Neural progenitor cell (in vitro differentiated cells): ENCODE measurements around the gene CHST10. TPM values are rescaled to one million over a fixed set of nuclear protein-coding genes. Genes with fewer than 3 reads are reported as not detected.
"Not testable (repeated sequence)": the region's sequence is repeated elsewhere in the genome, so short reads cannot be mapped to it uniquely, and the experiment has no call there.

Experiments used
- DNase-seq: peaks from one replicate; pipeline ENCODE4 v3.0.0-alpha.2; 2016; ENCODE audit warnings: low spot score
- H2AFZ ChIP-seq: fragments of 200-600 bp; sonication (generic); replicated peaks from 2 replicates; pipeline ENCODE4 v1.6.1; 2016; ENCODE audit warnings: antibody characterized with exemption
- H3F3A ChIP-seq: fragments of 200-600 bp; sonication (generic); 2 replicates; pipeline ENCODE4 v1.6.1; 2016; ENCODE audit warnings: antibody characterized with exemption, low read depth
- H3K27ac ChIP-seq: fragments of 200-600 bp; sonication (generic); 2 replicates; pipeline ENCODE4 v1.5.1; 2016; ENCODE audit warnings: mild to moderate bottlenecking
- H3K27me3 ChIP-seq: fragments of 200-600 bp; sonication (generic); 2 replicates; pipeline ENCODE4 v1.6.1; 2016; ENCODE audit warnings: mild to moderate bottlenecking, moderate library complexity
- H3K36me3 ChIP-seq: fragments of 200-600 bp; sonication (generic); 2 replicates; pipeline ENCODE4 v1.5.1; 2016
- H3K4me1 ChIP-seq: fragments of 200-600 bp; sonication (generic); 2 replicates; pipeline ENCODE4 v1.6.1; 2016; ENCODE audit warnings: mixed run types
- H3K4me2 ChIP-seq: fragments of 200-600 bp; sonication (generic); 2 replicates; pipeline ENCODE4 v1.6.1; 2016
- H3K4me3 ChIP-seq: fragments of 200-600 bp; sonication (generic); 2 replicates; pipeline ENCODE4 v1.5.1; 2016
- H3K79me2 ChIP-seq: fragments of 200-600 bp; sonication (generic); 2 replicates; pipeline ENCODE4 v1.6.1; 2016; ENCODE audit warnings: low read depth
- H3K9ac ChIP-seq: fragments of 200-600 bp; sonication (generic); 2 replicates; pipeline ENCODE4 v1.6.1; 2016
- H3K9me3 ChIP-seq: fragments of 200-600 bp; sonication (generic); 2 replicates; pipeline ENCODE4 v1.5.1; 2016; ENCODE audit warnings: low read depth
- H4K20me1 ChIP-seq: fragments of 200-600 bp; sonication (generic); 2 replicates; pipeline ENCODE4 v1.6.1; 2016; ENCODE audit warnings: low read depth
- H3K27ac Mint-ChIP-seq: 3 replicates; pipeline ENCODE4 v1.8.0; 2021; ENCODE audit warnings: mixed read lengths
- H3K27me3 Mint-ChIP-seq: 2 replicates; pipeline ENCODE4 v1.8.0; 2022; ENCODE audit warnings: low read depth, mild to moderate bottlenecking, inconsistent platforms, moderate library complexity, mixed read lengths; ENCODE audit not compliant: insufficient read depth
- H3K36me3 Mint-ChIP-seq: 3 replicates; pipeline ENCODE4 v1.8.0; 2021; ENCODE audit warnings: mixed read lengths
- H3K4me1 Mint-ChIP-seq: 3 replicates; pipeline ENCODE4 v1.8.0; 2021; ENCODE audit warnings: mixed read lengths
- H3K4me3 Mint-ChIP-seq: 3 replicates; pipeline ENCODE4 v1.8.0; 2021; ENCODE audit warnings: mild to moderate bottlenecking, moderate library complexity, mixed read lengths
- H3K9me3 Mint-ChIP-seq: 3 replicates; pipeline ENCODE4 v1.8.0; 2020; ENCODE audit warnings: mixed read lengths
- CTCF ChIP-seq: fragments of 200-600 bp; sonication (generic); IDR thresholded peaks from 2 replicates; pipeline ENCODE4 v1.5.1; 2017; ENCODE audit warnings: antibody characterized with exemption, mild to moderate bottlenecking
- EZH2 ChIP-seq: fragments of 200-600 bp; sonication (generic); IDR thresholded peaks from 2 replicates; pipeline ENCODE4 v1.6.1; 2017; ENCODE audit warnings: antibody characterized with exemption, mild to moderate bottlenecking, moderate library complexity
- EZH2phosphoT487 ChIP-seq: fragments of 200-600 bp; sonication (generic); IDR thresholded peaks from 2 replicates; pipeline ENCODE4 v1.6.1; 2017; ENCODE audit warnings: antibody characterized with exemption
- total RNA-seq: library from RNA; depleted of rRNA; stranded (reverse); fragments of >200 nt; gene quantifications from 2 replicates; pipeline ENCODE4 v1.2.3, GENCODE V29; 2015; ENCODE audit warnings: low replicate concordance

Gene CHST10
- total RNA-seq, 1 donor from 2014 or later: 28.1 TPM

DNA sequence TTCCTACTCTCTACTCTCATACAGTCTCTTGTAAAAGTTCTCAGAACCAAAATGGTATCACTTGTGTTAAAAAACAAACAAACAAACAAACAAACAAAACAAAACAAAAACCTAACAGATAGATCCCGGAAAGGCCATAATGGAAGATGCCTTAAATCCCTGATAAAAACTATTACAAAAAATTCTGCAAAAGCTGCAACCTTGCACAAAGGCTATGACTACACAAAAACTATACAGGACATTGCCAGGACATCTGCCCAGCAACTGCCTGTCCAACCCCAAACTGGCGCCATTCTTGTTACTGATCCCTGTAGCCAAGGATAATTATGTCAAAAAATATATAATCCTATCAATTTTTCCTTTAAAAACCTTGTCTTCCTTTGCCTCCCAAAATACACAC lies 58.9 kb downstream of the CHST10 start:
- H3K36me3 ChIP-seq: no peaks in the 10 kb centered on the region
- H3K27me3 ChIP-seq: no peaks in the 10 kb centered on the region
- no peak overlapping the region for H3K4me3 ChIP-seq
- no peaks in the 10 kb centered on the region for H3F3A ChIP-seq
- H4K20me1 ChIP-seq: no peaks in the 10 kb centered on the region
- Mint-ChIP-seq H3K4me3 (no peak overlapping the region), H3K4me1 (no peaks in the 10 kb centered on the region), H3K9me3 (peaks cover 16% of the 10 kb centered on the region), H3K27me3 (peaks cover 3% of the 10 kb centered on the region), H3K27ac (no peak overlapping the region), H3K36me3 (peaks cover 3% of the 10 kb centered on the region)
- DNase-seq: no peak
- no peak overlapping the region for H2AFZ ChIP-seq
- no peak overlapping the region for H3K27ac ChIP-seq
- H3K4me2 ChIP-seq: no peak overlapping the region
- H3K79me2 ChIP-seq: no peaks in the 10 kb centered on the region
- no peak overlapping the region for H3K9ac ChIP-seq
- H3K4me1 ChIP-seq: no peaks in the 10 kb centered on the region
- TF ChIP-seq EZH2 (no peak), CTCF (no peak), EZH2phosphoT487 (no peak)
- no peaks in the 10 kb centered on the region for H3K9me3 ChIP-seq

GRCh38 chr2:100352521-100352920 lies 64.9 kb downstream of the CHST10 start:
- Histone ChIP-seq H3K27ac (no peak overlapping the region), H3F3A (no peaks in the 10 kb centered on the region), H3K9ac (no peak overlapping the region), H3K27me3 (no peaks in the 10 kb centered on the region), H3K4me1 (no peaks in the 10 kb centered on the region), H3K36me3 (no peaks in the 10 kb centered on the region), H2AFZ (no peak overlapping the region), H3K4me3 (no peak overlapping the region), H3K4me2 (no peak overlapping the region), H3K79me2 (no peaks in the 10 kb centered on the region), H4K20me1 (no peaks in the 10 kb centered on the region), H3K9me3 (no peaks in the 10 kb centered on the region)
- Mint-ChIP-seq H3K27me3 (peaks cover 2% of the 10 kb centered on the region), H3K9me3 (peaks cover 6% of the 10 kb centered on the region), H3K4me1 (peaks cover 7% of the 10 kb centered on the region), H3K4me3 (no peak overlapping the region), H3K27ac (no peak overlapping the region), H3K36me3 (no peaks in the 10 kb centered on the region)
- DNase-seq: no peak
- TF ChIP-seq EZH2 (no peak), EZH2phosphoT487 (no peak), CTCF (no peak)

GRCh38 chr2:100350661-100351185 lies 66.7 kb downstream of the CHST10 start:
- no peak overlapping the region for H3K27ac Mint-ChIP-seq
- Histone ChIP-seq H3K27me3 (no peaks in the 10 kb centered on the region), H2AFZ (no peak overlapping the region), H3K9me3 (no peaks in the 10 kb centered on the region), H3K27ac (no peak overlapping the region), H3K9ac (no peak overlapping the region), H3K4me3 (no peak overlapping the region), H3K4me2 (no peak overlapping the region), H4K20me1 (no peaks in the 10 kb centered on the region), H3K79me2 (no peaks in the 10 kb centered on the region), H3K4me1 (no peaks in the 10 kb centered on the region), H3K36me3 (no peaks in the 10 kb centered on the region), H3F3A (no peaks in the 10 kb centered on the region)
- DNase-seq: no peak
- peaks cover 2% of the 10 kb centered on the region for H3K27me3 Mint-ChIP-seq
- H3K4me1 Mint-ChIP-seq: peaks cover 7% of the 10 kb centered on the region
- H3K4me3 Mint-ChIP-seq: no peak overlapping the region
- TF ChIP-seq EZH2 (no peak), EZH2phosphoT487 (no peak), CTCF (no peak)
- no peaks in the 10 kb centered on the region for H3K36me3 Mint-ChIP-seq
- peaks cover 6% of the 10 kb centered on the region for H3K9me3 Mint-ChIP-seq

GRCh38 chr2:100345144-100345543 lies 72.3 kb downstream of the CHST10 start:
- H3K27me3 Mint-ChIP-seq, H4K20me1 ChIP-seq, H3K9me3 ChIP-seq, H3F3A ChIP-seq, H3K36me3 Mint-ChIP-seq, H3K36me3 ChIP-seq, H3K4me3 Mint-ChIP-seq, H2AFZ ChIP-seq, H3K4me2 ChIP-seq, H3K27ac Mint-ChIP-seq, H3K27me3 ChIP-seq, DNase-seq, H3K4me3 ChIP-seq, H3K4me1 Mint-ChIP-seq, H3K9ac ChIP-seq, H3K79me2 ChIP-seq, H3K4me1 ChIP-seq, H3K27ac ChIP-seq: not testable (repeated sequence)
- peaks cover 21% of the 10 kb centered on the region for H3K9me3 Mint-ChIP-seq
